SH-SY5Y (cell line): Measurements from ENCODE around the gene STX1A.

Experiments used
- GATA2 ChIP-seq: IDR thresholded peaks from 2 replicates; pipeline ENCODE4 v1.6.1; 2011; ENCODE audit warnings: mild to moderate bottlenecking, low read depth, low read length
- GATA3 ChIP-seq: IDR thresholded peaks from 2 replicates; pipeline ENCODE4 v1.6.1; 2011; ENCODE audit warnings: low read depth, mild to moderate bottlenecking, low read length, moderate library complexity

GRCh38 chr7:73698410-73698809 lies 21.1 kb downstream of the STX1A start:
- no peak for TF ChIP-seq GATA3
- no peak for TF ChIP-seq GATA2
